ENCODE results near the gene AGBL3. TPM values are rescaled to one million over a fixed set of nuclear protein-coding genes. Genes with fewer than 3 reads are reported as not detected.

AGBL3 gene
- total and polyA plus RNA-seq, 2 experiments from 2014 or later = 3.2 to 5.6 TPM

DNA sequence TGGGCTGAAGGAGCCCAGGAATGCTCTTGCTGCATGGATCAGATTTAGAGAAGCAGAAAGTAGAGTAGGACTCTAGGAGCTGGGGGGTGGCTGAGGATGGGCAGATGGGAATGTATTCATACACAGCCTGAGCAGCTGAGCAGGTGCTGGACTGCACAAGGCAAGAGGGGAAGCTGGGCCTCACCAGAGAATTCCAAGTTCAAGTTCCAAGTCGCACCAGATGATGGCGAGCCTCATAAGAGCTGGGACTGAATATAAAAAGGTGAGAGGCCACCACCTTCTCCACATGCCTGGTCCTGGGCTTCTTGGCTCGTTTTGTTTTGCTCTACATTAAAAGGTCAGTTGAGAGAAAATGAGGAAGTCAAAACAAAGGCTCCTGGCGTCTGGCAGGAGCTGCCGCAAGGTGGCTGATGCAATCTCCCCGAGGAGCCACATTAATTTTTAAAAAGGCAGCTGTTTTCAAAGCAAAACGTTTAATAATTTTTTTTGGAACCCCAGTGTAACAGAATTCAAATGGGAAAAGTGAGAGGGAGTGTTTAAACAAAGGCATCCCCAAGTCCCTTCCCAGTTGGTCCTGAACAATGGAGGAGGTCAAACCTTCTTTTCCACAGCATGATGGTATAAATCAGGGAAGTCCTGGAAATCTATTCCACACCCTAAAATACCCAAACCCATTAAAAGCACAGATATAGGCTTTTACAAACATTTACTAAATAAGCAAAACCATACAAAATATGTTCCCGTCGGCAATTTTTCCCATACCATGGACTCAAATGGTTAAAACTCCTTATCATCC, 174.7 kb downstream of the AGBL3 start:
- Mint-ChIP-seq H3K36me3 (ENCODE audit: low read depth) (peaks cover 96% of the 10 kb centered on the region), H3K4me1 (peaks cover 20% of the 10 kb centered on the region), H3K27me3 (ENCODE audit: insufficient read depth, low read depth, poor library complexity) (peaks cover 7% of the 10 kb centered on the region), H3K9me3 (peaks cover 71% of the 10 kb centered on the region), H3K27ac (peak overlapping the region; percentile 91), H3K4me3 (no peak overlapping the region; the same call in 2 of the 3 replicates)
- ATAC-seq (no peak), DNase-seq (ENCODE audit: low spot score) (peak; percentile 32)
- Histone ChIP-seq H3K36me3 (ENCODE audit: insufficient read depth) (peaks cover 16% of the 10 kb centered on the region; the same call in 1 of the 2 replicates), H3K4me1 (ENCODE audit: insufficient read depth) (peaks cover 23% of the 10 kb centered on the region), H3K27ac (ENCODE audit: low read depth) (no peak overlapping the region), H4K20me1 (replicated peaks; ENCODE audit: insufficient read depth) (peaks cover 4% of the 10 kb centered on the region; the same call in 1 of the 2 replicates), H2AFZ (no peak overlapping the region), H3K4me3 (no peak overlapping the region), H3K4me2 (0 out of 2 replicates have a peak overlapping the region, but pooled peaks have one; percentile 25), H3K79me2 (replicated peaks; ENCODE audit: insufficient read depth) (no peaks in the 10 kb centered on the region), H3K27me3 (ENCODE audit: insufficient read depth) (no peaks in the 10 kb centered on the region), H3K9me2 (ENCODE audit: insufficient read depth) (peaks cover 4% of the 10 kb centered on the region; the same call in 1 of the 2 replicates), H3F3A (replicated peaks; ENCODE audit: low read depth) (no peaks in the 10 kb centered on the region)
- TF ChIP-seq POLR2AphosphoS5 (IDR thresholded peaks at IDR 0.05; ENCODE audit: low read depth) = no peak
- TF ChIP-seq, protein P1, sequence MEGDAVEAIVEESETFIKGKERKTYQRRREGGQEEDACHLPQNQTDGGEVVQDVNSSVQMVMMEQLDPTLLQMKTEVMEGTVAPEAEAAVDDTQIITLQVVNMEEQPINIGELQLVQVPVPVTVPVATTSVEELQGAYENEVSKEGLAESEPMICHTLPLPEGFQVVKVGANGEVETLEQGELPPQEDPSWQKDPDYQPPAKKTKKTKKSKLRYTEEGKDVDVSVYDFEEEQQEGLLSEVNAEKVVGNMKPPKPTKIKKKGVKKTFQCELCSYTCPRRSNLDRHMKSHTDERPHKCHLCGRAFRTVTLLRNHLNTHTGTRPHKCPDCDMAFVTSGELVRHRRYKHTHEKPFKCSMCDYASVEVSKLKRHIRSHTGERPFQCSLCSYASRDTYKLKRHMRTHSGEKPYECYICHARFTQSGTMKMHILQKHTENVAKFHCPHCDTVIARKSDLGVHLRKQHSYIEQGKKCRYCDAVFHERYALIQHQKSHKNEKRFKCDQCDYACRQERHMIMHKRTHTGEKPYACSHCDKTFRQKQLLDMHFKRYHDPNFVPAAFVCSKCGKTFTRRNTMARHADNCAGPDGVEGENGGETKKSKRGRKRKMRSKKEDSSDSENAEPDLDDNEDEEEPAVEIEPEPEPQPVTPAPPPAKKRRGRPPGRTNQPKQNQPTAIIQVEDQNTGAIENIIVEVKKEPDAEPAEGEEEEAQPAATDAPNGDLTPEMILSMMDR (conservative IDR thresholded peaks at IDR 0.05; ENCODE audit: low read depth in 2 of 2) = peak in 1 of 2 experiments; percentile 12; a peak in 1 of 4 replicates

GRCh38 chr7:135161669-135162068, 175.4 kb downstream of the AGBL3 start:
- Histone ChIP-seq H3K79me2 (replicated peaks; ENCODE audit: insufficient read depth) (no peaks in the 10 kb centered on the region), H3K27ac (ENCODE audit: low read depth) (no peak overlapping the region), H3K4me1 (ENCODE audit: insufficient read depth) (peaks cover 23% of the 10 kb centered on the region), H3K36me3 (ENCODE audit: insufficient read depth) (peaks cover 14% of the 10 kb centered on the region; the same call in 1 of the 2 replicates), H4K20me1 (replicated peaks; ENCODE audit: insufficient read depth) (peaks cover 4% of the 10 kb centered on the region; the same call in 1 of the 2 replicates), H3K27me3 (ENCODE audit: insufficient read depth) (no peaks in the 10 kb centered on the region), H3K4me3 (no peak overlapping the region), H3K9me2 (ENCODE audit: insufficient read depth) (peaks cover 4% of the 10 kb centered on the region; the same call in 1 of the 2 replicates), H2AFZ (no peak overlapping the region), H3F3A (replicated peaks; ENCODE audit: low read depth) (no peaks in the 10 kb centered on the region), H3K4me2 (no peak overlapping the region)
- Mint-ChIP-seq H3K4me3 (no peak overlapping the region), H3K9me3 (peaks cover 65% of the 10 kb centered on the region), H3K4me1 (peaks cover 20% of the 10 kb centered on the region), H3K27ac (peak overlapping the region; percentile 62; the same call in 1 of the 2 replicates), H3K27me3 (ENCODE audit: insufficient read depth, low read depth, poor library complexity) (peaks cover 7% of the 10 kb centered on the region), H3K36me3 (ENCODE audit: low read depth) (peaks cover 96% of the 10 kb centered on the region)
- no peak for DNase-seq (ENCODE audit: low spot score)
- no peak for ATAC-seq
- no peak for TF ChIP-seq ZNF462 (CRISPR knock-in tag; IDR thresholded peaks at IDR 0.05)
- TF ChIP-seq EZH2 (IDR thresholded peaks at IDR 0.05; ENCODE audit: low read depth, unreplicated experiment) = no peak
- TF ChIP-seq EZH2phosphoT487 (IDR thresholded peaks at IDR 0.05; ENCODE audit: unreplicated experiment) = no peak
- TF ChIP-seq STAT1 (IDR thresholded peaks at IDR 0.05; ENCODE audit: unreplicated experiment) = no peak
- no peak for TF ChIP-seq JUNB (IDR thresholded peaks at IDR 0.05; ENCODE audit: unreplicated experiment)
- TF ChIP-seq CREB1 (CRISPR knock-in tag; IDR thresholded peaks at IDR 0.05; ENCODE audit: low read depth) = no peak
- TF ChIP-seq NANOG (IDR thresholded peaks at IDR 0.05; ENCODE audit: borderline replicate concordance) = no peak
- TF ChIP-seq, protein P2, sequence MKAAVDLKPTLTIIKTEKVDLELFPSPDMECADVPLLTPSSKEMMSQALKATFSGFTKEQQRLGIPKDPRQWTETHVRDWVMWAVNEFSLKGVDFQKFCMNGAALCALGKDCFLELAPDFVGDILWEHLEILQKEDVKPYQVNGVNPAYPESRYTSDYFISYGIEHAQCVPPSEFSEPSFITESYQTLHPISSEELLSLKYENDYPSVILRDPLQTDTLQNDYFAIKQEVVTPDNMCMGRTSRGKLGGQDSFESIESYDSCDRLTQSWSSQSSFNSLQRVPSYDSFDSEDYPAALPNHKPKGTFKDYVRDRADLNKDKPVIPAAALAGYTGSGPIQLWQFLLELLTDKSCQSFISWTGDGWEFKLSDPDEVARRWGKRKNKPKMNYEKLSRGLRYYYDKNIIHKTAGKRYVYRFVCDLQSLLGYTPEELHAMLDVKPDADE (IDR thresholded peaks at IDR 0.05) = no peak
